H1 (cell line): ENCODE results near the gene AZGP1. TPM values are rescaled to one million over a fixed set of nuclear protein-coding genes. Genes with fewer than 3 reads are reported as not detected.

Experiments
- CTCF ChIA-PET: fragments of 300-600 bp; sonication (Branson Sonifier 250); formaldehyde crosslinking; loops from one replicate; lab custom pipeline; 2021; ENCODE audit not compliant: partially characterized antibody; lab: Charles Lee
- POLR2A ChIA-PET: fragments of 300-600 bp; sonication (Branson Sonifier 250); formaldehyde crosslinking; loops from one replicate; lab custom pipeline; 2021; ENCODE audit warnings: inconsistent platforms; ENCODE audit not compliant: partially characterized antibody; lab: Charles Lee
- DNase-seq, 2 experiments: peaks; one replicate each; pipeline versions ENCODE4 v3.0.0 to v3.0.0-alpha.2; 2010 to 2022; ENCODE audit warnings: low spot score in 2 of 2, low read depth in 1 of 2, mixed read lengths in 1 of 2
- FAIRE-seq: peaks from 2 replicates; lab custom pipeline; 2011; peaks lifted over from hg19 to GRCh38; lab: Jason Lieb, UNC
- H2AFZ ChIP-seq: 2 replicates; pipeline ENCODE4 v1.8.1; 2012; ENCODE audit warnings: low read length, inconsistent platforms
- H2AK5ac ChIP-seq: 2 replicates; pipeline ENCODE4 v1.6.1; 2013; ENCODE audit warnings: low read depth, low read length
- H2BK120ac ChIP-seq: replicated peaks from 2 replicates; pipeline ENCODE3; 2013; ENCODE audit warnings: low read depth, low read length, inconsistent platforms
- H2BK12ac ChIP-seq: 2 replicates; pipeline ENCODE4 v1.6.1; 2013; ENCODE audit warnings: low read depth, low read length
- H2BK15ac ChIP-seq: 2 replicates; pipeline ENCODE4 v1.6.1; 2013; ENCODE audit warnings: low read length
- H2BK20ac ChIP-seq: 2 replicates; pipeline ENCODE4 v1.6.1; 2013; ENCODE audit warnings: low read length
- H2BK5ac ChIP-seq: 2 replicates; pipeline ENCODE4 v1.6.1; 2013; ENCODE audit warnings: low read depth, low read length
- H3K14ac ChIP-seq: 2 replicates; pipeline ENCODE4 v1.6.1; 2013; ENCODE audit warnings: inconsistent platforms; ENCODE audit not compliant: insufficient read length
- H3K18ac ChIP-seq: 2 replicates; pipeline ENCODE4 v1.6.1; 2013; ENCODE audit warnings: low read length; ENCODE audit errors: extremely low read depth
- H3K23ac ChIP-seq: 2 replicates; pipeline ENCODE4 v1.6.1; 2013; ENCODE audit warnings: inconsistent platforms; ENCODE audit not compliant: insufficient read length
- H3K23me2 ChIP-seq: 2 replicates; pipeline ENCODE4 v1.6.1; 2013; ENCODE audit warnings: low read depth, low read length
- H3K27ac ChIP-seq: 2 replicates; pipeline ENCODE4 v1.6.1; 2011; ENCODE audit warnings: low read depth, low read length, inconsistent platforms
- H3K27me3 ChIP-seq, 4 experiments: replicated peaks in 1 of 4; 1 replicate in 1 of 4; 2 replicates in 3 of 4; pipeline versions ENCODE4 v1.6.1 to v1.8.1; 2011 to 2013; ENCODE audit warnings: low read length in 3 of 4, mild to moderate bottlenecking in 3 of 4, inconsistent platforms in 2 of 4, mixed read lengths in 2 of 4, moderate library complexity in 1 of 4; ENCODE audit not compliant: control insufficient read depth in 3 of 4, insufficient read depth in 3 of 4; ENCODE audit errors: extremely low read depth in 1 of 4
- H3K36me3 ChIP-seq, 4 experiments: 2 replicates each; pipeline versions ENCODE4 v1.6.1 to v1.8.1; 2011 to 2013; ENCODE audit warnings: mild to moderate bottlenecking in 4 of 4, low read length in 3 of 4, moderate library complexity in 2 of 4, control low read depth in 1 of 4, inconsistent platforms in 1 of 4; ENCODE audit not compliant: insufficient read depth in 4 of 4, control insufficient read depth in 2 of 4
- H3K4ac ChIP-seq: replicated peaks from 2 replicates; pipeline ENCODE3; 2013; ENCODE audit warnings: low read length, low read depth, mixed read lengths, inconsistent platforms; ENCODE audit not compliant: insufficient read length
- H3K4me1 ChIP-seq, 4 experiments: replicated peaks in 1 of 4; 1 replicate in 1 of 4; 2 replicates in 3 of 4; pipeline versions ENCODE4 v1.6.1 to v1.8.1; 2011 to 2013; ENCODE audit warnings: low read length in 3 of 4, inconsistent platforms in 2 of 4, mixed read lengths in 1 of 4; ENCODE audit not compliant: insufficient read depth in 4 of 4, control insufficient read depth in 3 of 4
- H3K4me2 ChIP-seq, 2 experiments: 2 replicates each; pipeline versions ENCODE4 v1.6.1 to v1.8.1; 2011 to 2013; ENCODE audit warnings: low read depth in 2 of 2, low read length in 2 of 2, control low read depth in 1 of 2, inconsistent platforms in 1 of 2, mild to moderate bottlenecking in 1 of 2; ENCODE audit not compliant: insufficient read depth in 1 of 2
- H3K4me3 ChIP-seq, 4 experiments: fragments of 200-600, 300-600 bp in 1 of 4; sonication (generic), shearing (Covaris generic), sonication (Bioruptor Twin) in 1 of 4; 2 replicates each; pipeline versions ENCODE4 v1.5.1 to v1.8.1; 2011 to 2016; ENCODE audit warnings: low read length in 4 of 4, low read depth in 3 of 4, control low read depth in 2 of 4, inconsistent platforms in 2 of 4, mild to moderate bottlenecking in 2 of 4, mixed read lengths in 1 of 4, moderate library complexity in 1 of 4; ENCODE audit not compliant: insufficient read depth in 2 of 4; ENCODE audit errors: extremely low read depth in 1 of 4
- H3K56ac ChIP-seq: replicated peaks from 2 replicates; pipeline ENCODE3; 2013; ENCODE audit warnings: low read depth, mild to moderate bottlenecking, mixed read lengths, low read length, inconsistent platforms; ENCODE audit not compliant: insufficient read length
- H3K79me1 ChIP-seq: 2 replicates; pipeline ENCODE4 v1.6.1; 2013; ENCODE audit warnings: low read depth, low read length, control low read depth
- H3K79me2 ChIP-seq, 2 experiments: 2 replicates each; pipeline versions ENCODE4 v1.6.1 to v1.8.1; 2012 to 2013; ENCODE audit warnings: low read length in 2 of 2, mild to moderate bottlenecking in 2 of 2, inconsistent platforms in 1 of 2; ENCODE audit not compliant: insufficient read depth in 2 of 2, control insufficient read depth in 1 of 2
- H3K9ac ChIP-seq, 4 experiments: replicated peaks in 1 of 4; 1 replicate in 1 of 4; 2 replicates in 3 of 4; pipeline versions ENCODE4 v1.6.1 to v1.8.1; 2011 to 2013; ENCODE audit warnings: low read depth in 3 of 4, low read length in 3 of 4, control low read depth in 2 of 4, mild to moderate bottlenecking in 2 of 4, moderate library complexity in 2 of 4, inconsistent platforms in 1 of 4; ENCODE audit errors: extremely low read depth in 1 of 4
- H3K9me3 ChIP-seq, 2 experiments: 2 replicates each; pipeline versions ENCODE4 v1.6.1 to v1.8.1; 2012 to 2013; ENCODE audit warnings: mild to moderate bottlenecking in 2 of 2, moderate library complexity in 2 of 2, control low read depth in 1 of 2, inconsistent platforms in 1 of 2, low read depth in 1 of 2, low read length in 1 of 2, mixed read lengths in 1 of 2; ENCODE audit not compliant: insufficient read depth in 2 of 2
- H4K20me1 ChIP-seq, 2 experiments: replicated peaks in 1 of 2; 2 replicates each; pipeline versions ENCODE3 to v1.8.1; 2011 to 2013; ENCODE audit warnings: inconsistent platforms in 2 of 2, low read length in 2 of 2, mild to moderate bottlenecking in 1 of 2; ENCODE audit not compliant: insufficient read depth in 2 of 2, control insufficient read depth in 1 of 2
- H4K5ac ChIP-seq: 2 replicates; pipeline ENCODE4 v1.6.1; 2013; ENCODE audit warnings: low read length, low read depth, mixed read lengths, inconsistent platforms; ENCODE audit not compliant: insufficient read length
- H4K8ac ChIP-seq: 2 replicates; pipeline ENCODE4 v1.8.0; 2013; ENCODE audit warnings: mild to moderate bottlenecking, moderate library complexity, low read length, inconsistent platforms; ENCODE audit not compliant: insufficient read depth; ENCODE audit errors: extremely low read depth
- H4K91ac ChIP-seq: replicated peaks from 2 replicates; pipeline ENCODE3; 2013; ENCODE audit warnings: low read length, mixed read lengths, inconsistent platforms; ENCODE audit not compliant: insufficient read length
- ASH2L ChIP-seq: fragments of 200-600, 300-600 bp; sonication (generic); IDR thresholded peaks from one replicate; pipeline ENCODE4 v1.7.1; 2017; ENCODE audit warnings: low read length
- BCL11A ChIP-seq, 2 experiments: IDR thresholded peaks; one replicate each; pipeline ENCODE4 v1.6.1; 2011; ENCODE audit warnings: low read depth in 2 of 2, low read length in 2 of 2, mild to moderate bottlenecking in 2 of 2
- CEBPB ChIP-seq: IDR thresholded peaks from 2 replicates; pipeline ENCODE4 v1.6.1; 2012; ENCODE audit warnings: low read depth, low read length
- CREB1 ChIP-seq: IDR thresholded peaks from 2 replicates; pipeline ENCODE4 v1.6.1; 2012; ENCODE audit warnings: inconsistent platforms
- GTF2F1 ChIP-seq: IDR thresholded peaks from 2 replicates; pipeline ENCODE4 v1.6.1; 2012; ENCODE audit warnings: low read depth, low read length, improper control_type of control experiment, borderline replicate concordance
- JUN ChIP-seq: IDR thresholded peaks from 2 replicates; pipeline ENCODE4 v1.6.1; 2011; ENCODE audit warnings: low read depth, mild to moderate bottlenecking, improper control_type of control experiment, low read length
- MAFK ChIP-seq: IDR thresholded peaks from 2 replicates; pipeline ENCODE4 v1.6.1; 2012; ENCODE audit warnings: low read depth, mild to moderate bottlenecking, improper control_type of control experiment, low read length
- PHF8 ChIP-seq: fragments of 200-600 bp; sonication (generic); conservative IDR thresholded peaks from 2 replicates; pipeline ENCODE4 v1.7.1; 2012; ENCODE audit warnings: low read depth, mild to moderate bottlenecking, inconsistent platforms, low read length, moderate library complexity
- POLR2A ChIP-seq, 2 experiments: IDR thresholded peaks; 1 replicate in 1 of 2; 2 replicates in 1 of 2; pipeline ENCODE4 v1.6.1; 2011; ENCODE audit warnings: low read depth in 2 of 2, low read length in 2 of 2, mild to moderate bottlenecking in 2 of 2; ENCODE audit errors: control extremely low read depth in 1 of 2
- RNF2 ChIP-seq: fragments of 200-900, 300-1000 bp; sonication (generic); IDR thresholded peaks from 2 replicates; pipeline ENCODE4 v1.7.1; 2016; ENCODE audit warnings: borderline replicate concordance, low read depth, mild to moderate bottlenecking, antibody characterized with exemption, low read length; ENCODE audit not compliant: poor library complexity, severe bottlenecking; ENCODE audit errors: missing control alignments
- TCF12 ChIP-seq: IDR thresholded peaks from 2 replicates; pipeline ENCODE4 v1.6.1; 2011; ENCODE audit warnings: low read depth, mild to moderate bottlenecking, low read length
- WGBS, 2 experiments: shearing (Covaris generic) in 1 of 2; methylation state at CpG; one replicate each; pipeline versions ENCODE4 v1.1.6 to v1.1.7; 2013 to 2015; ENCODE audit warnings: low lambda C conversion rate in 2 of 2, mixed read lengths in 2 of 2, inconsistent platforms in 1 of 2, low coverage in 1 of 2, missing lambda C conversion rate in 1 of 2; ENCODE audit not compliant: insufficient replicate concordance in 2 of 2, insufficient coverage in 1 of 2, insufficient read length in 1 of 2; ENCODE audit errors: extremely low coverage in 1 of 2, missing lambda C conversion rate in 1 of 2; 5-methylcytosine and 5-hydroxymethylcytosine counted together
- polyA plus RNA-seq, 7 experiments: library from polyadenylated mRNA; depleted of rRNA in 3 of 7; stranded (reverse) in 5 of 7; unstranded in 2 of 7; fragments of >200 nt in 5 of 7; fragments of 200-250 nt in 2 of 7; gene quantifications; 1 replicate in 5 of 7; 2 replicates in 1 of 7; 4 replicates in 1 of 7; pipeline versions ENCODE4 v1.2.1 to v1.2.3, GENCODE V29; 2011 to 2013; ENCODE audit warnings: missing spikeins in 2 of 7, mixed read lengths in 2 of 7
- total RNA-seq: library from RNA; stranded (reverse); fragmentation: NEBNext Ultra II Directional; extraction: Animal tissue kit (Norgen Biotek cat#: 25700); gene quantifications from 2 replicates; pipeline ENCODE4 v1.2.1, GENCODE V29; 2021

AZGP1 gene
- total and polyA plus RNA-seq, 2 of the 8 experiments (the other 6 are each of a cell fraction or from before 2014, with no cell fraction given), result 0.52 to 0.68 TPM

DNA sequence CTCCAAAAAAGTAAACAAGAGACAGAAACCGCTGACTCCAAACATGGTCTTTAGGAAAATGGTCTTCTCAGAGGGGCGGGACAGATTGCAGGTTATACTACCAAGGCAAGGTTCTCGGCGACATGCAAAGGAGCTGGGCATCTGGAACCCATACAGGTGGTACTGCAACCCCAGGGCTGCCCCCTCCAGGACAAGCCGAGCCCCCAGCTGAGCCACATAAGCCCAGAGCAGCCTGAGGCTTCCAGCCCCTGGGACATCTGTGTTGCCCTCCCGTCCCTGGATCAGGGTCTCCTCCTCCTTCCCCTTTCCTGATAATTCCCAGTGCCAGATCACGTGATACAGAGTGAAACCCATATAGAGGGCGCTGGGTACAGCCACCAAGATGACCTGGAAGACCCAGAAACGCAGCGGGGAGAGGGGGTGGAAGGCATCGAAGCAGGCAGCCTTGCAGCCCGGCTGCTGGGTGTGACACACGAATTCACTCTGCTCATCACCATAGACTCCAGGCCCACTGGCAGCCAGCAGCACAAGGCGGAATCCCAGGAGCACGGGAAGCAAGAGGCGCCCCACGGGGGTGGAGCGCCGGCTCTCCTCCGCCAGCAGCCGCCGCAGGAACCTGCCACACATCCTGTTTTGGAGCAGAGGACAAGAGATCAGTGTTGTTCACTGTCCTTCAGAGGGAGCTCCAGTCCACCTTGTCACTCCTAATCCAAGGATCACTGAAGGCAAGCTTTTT lies 46.7 kb downstream of the AZGP1 start, which contains the start of gene GJC3:
Gene GJC3 (minus strand): TSS at position 627 of the 736 bp plus-strand sequence. CDS start 0 bp downstream, at position 627.
- H3K14ac ChIP-seq, result no peak within 1 kb of the TSS
- no peaks in the 10 kb centered on the region for H3K27me3 ChIP-seq
- H2BK5ac ChIP-seq, result peak within 1 kb of the TSS; percentile 9; the same call in 1 of the 2 replicates
- ChIA-PET CTCF (interaction anchor here (0.6 to 2.7 kb wide), 22 partner anchors 10 to 357 kb away, joined by 3 to 27 read pairs (median 5); partner anchors contain the start of gene ZSCAN21), POLR2A (interaction anchor here (0.9 to 3.4 kb wide), 6 partner anchors 10 to 500 kb away, joined by 3 to 45 read pairs (median 6); partner anchors contain the start of genes AP4M1 and MCM7)
- H2BK20ac ChIP-seq, result peak within 1 kb of the TSS; percentile 49; the same call in 1 of the 2 replicates
- H4K20me1 ChIP-seq, result no peaks in the 10 kb centered on the region
- no peak within 1 kb of the TSS for H3K23ac ChIP-seq
- peaks cover 2 to 7% (median 4%) of the 10 kb centered on the region in 4 experiments; a peak in 5 of 7 replicates for H3K4me1 ChIP-seq
- FAIRE-seq, result peak; percentile 39
- peak in 1 of 2 experiments; percentile 82 for DNase-seq
- H3K4me3 ChIP-seq, result peak within 1 kb of the TSS; percentile 22 to 49 (median 26); a peak in 7 of 8 replicates
- H4K5ac ChIP-seq, result peak within 1 kb of the TSS; percentile 28
- H2BK15ac ChIP-seq, result peak within 1 kb of the TSS; percentile 4; the same call in 1 of the 2 replicates
- peak within 1 kb of the TSS; percentile 87; the same call in 1 of the 2 replicates for H4K8ac ChIP-seq
- peak within 1 kb of the TSS; percentile 96 for H3K4ac ChIP-seq
- peak within 1 kb of the TSS; percentile 42; the same call in 1 of the 2 replicates for H2BK12ac ChIP-seq
- H3K56ac ChIP-seq, result no peak within 1 kb of the TSS
- H2AK5ac ChIP-seq, result no peak within 1 kb of the TSS
- H3K23me2 ChIP-seq, result no peaks in the 10 kb centered on the region
- H3K79me2 ChIP-seq, result no peaks in the 10 kb centered on the region
- peak within 1 kb of the TSS; percentile 84 for H4K91ac ChIP-seq
- no peak within 1 kb of the TSS for H2BK120ac ChIP-seq
- H3K27ac ChIP-seq, result 0 out of 2 replicates have a peak within 1 kb of the TSS, but pooled peaks have one; percentile 16
- no peaks in the 10 kb centered on the region for H3K9me3 ChIP-seq
- no peaks in the 10 kb centered on the region for H3K36me3 ChIP-seq
- no peaks in the 10 kb centered on the region for H3K79me1 ChIP-seq
- H3K18ac ChIP-seq, result no peak within 1 kb of the TSS
- no peak within 1 kb of the TSS for H3K9ac ChIP-seq
- 36% methylated on average over 22 of the region's 22 CpGs; no CpG with 5 or more reads in 1 of the 2 experiments for WGBS, 2 experiments
- peak within 1 kb of the TSS; percentile 9 to 48 for H3K4me2 ChIP-seq
- H2AFZ ChIP-seq, result peak within 1 kb of the TSS; percentile 77; the same call in 1 of the 2 replicates
- no peak for TF ChIP-seq CREB1
- TF ChIP-seq PHF8, result 0 out of 2 replicates have a peak, but pooled peaks have one; percentile 22
- TF ChIP-seq TCF12, result no peak
- TF ChIP-seq POLR2A (IDR thresholded peaks at IDR 0.05; ENCODE audit: control extremely low read depth in 1 of 2, low read depth in 2 of 2, low read length in 2 of 2), result peak in 1 of 2 experiments; percentile 40; a peak in 1 of 3 replicates
- no peak for TF ChIP-seq GTF2F1
- TF ChIP-seq MAFK, result no peak
- peak; percentile 25 for TF ChIP-seq ASH2L
- TF ChIP-seq BCL11A (IDR thresholded peaks at IDR 0.05; ENCODE audit: low read depth in 2 of 2, low read length in 2 of 2), result no peak
- TF ChIP-seq RNF2, result no peak
- TF ChIP-seq JUN, result no peak
- no peak for TF ChIP-seq CEBPB
